ENCODE data around the gene C11orf71. TPM values are rescaled to one million over a fixed set of nuclear protein-coding genes. Genes with fewer than 3 reads are reported as not detected.

Gene C11orf71
- total RNA-seq, 1 experiment from 2014 or later, result 3.7 TPM

- no peaks in the 10 kb centered on the region for H4K20me1 ChIP-seq (ENCODE audit: insufficient read depth)
- H3K9me3 ChIP-seq (ENCODE audit: insufficient read depth, low read depth), result peaks cover 3% of the 10 kb centered on the region; the same call in 1 of the 2 replicates
- no peak overlapping the region for H3K4me2 ChIP-seq
- intact Hi-C loops (cut with micrococcal nuclease; ENCODE audit: unreplicated experiment), result no loop called here
- H2AFZ ChIP-seq, result no peak overlapping the region
- DNase-seq, result peak in 1 of 2 experiments; percentile 63
- 0 out of 2 replicates have a peak, but pooled peaks cover 6% of the 10 kb centered on the region for H3K4me1 ChIP-seq (replicated peaks; ENCODE audit: insufficient read depth)
- H3K27ac ChIP-seq, result no peak overlapping the region
- ChIA-PET CTCF (no interaction called here), POLR2A (ENCODE audit: unreplicated experiment) (no interaction called here)
- H3K9me2 ChIP-seq (ENCODE audit: insufficient read depth), result no peaks in the 10 kb centered on the region
- H3K36me3 ChIP-seq (ENCODE audit: low read depth), result no peaks in the 10 kb centered on the region
- no peaks in the 10 kb centered on the region for H3F3A ChIP-seq (ENCODE audit: insufficient read depth, low read depth)
- no TSS peak for BruUV-seq (replicated peaks)
- no peaks in the 10 kb centered on the region for H3K79me2 ChIP-seq (ENCODE audit: low read depth)
- no peak overlapping the region for H3K4me3 ChIP-seq
- TF ChIP-seq, protein P1, sequence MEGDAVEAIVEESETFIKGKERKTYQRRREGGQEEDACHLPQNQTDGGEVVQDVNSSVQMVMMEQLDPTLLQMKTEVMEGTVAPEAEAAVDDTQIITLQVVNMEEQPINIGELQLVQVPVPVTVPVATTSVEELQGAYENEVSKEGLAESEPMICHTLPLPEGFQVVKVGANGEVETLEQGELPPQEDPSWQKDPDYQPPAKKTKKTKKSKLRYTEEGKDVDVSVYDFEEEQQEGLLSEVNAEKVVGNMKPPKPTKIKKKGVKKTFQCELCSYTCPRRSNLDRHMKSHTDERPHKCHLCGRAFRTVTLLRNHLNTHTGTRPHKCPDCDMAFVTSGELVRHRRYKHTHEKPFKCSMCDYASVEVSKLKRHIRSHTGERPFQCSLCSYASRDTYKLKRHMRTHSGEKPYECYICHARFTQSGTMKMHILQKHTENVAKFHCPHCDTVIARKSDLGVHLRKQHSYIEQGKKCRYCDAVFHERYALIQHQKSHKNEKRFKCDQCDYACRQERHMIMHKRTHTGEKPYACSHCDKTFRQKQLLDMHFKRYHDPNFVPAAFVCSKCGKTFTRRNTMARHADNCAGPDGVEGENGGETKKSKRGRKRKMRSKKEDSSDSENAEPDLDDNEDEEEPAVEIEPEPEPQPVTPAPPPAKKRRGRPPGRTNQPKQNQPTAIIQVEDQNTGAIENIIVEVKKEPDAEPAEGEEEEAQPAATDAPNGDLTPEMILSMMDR (conservative IDR thresholded peaks at IDR 0.05), result no peak
- H3K27me3 ChIP-seq (ENCODE audit: insufficient read depth, low read depth), result 0 out of 2 replicates have a peak, but pooled peaks cover under 1% of the 10 kb centered on the region
Observed at GRCh38 chr11:114368918-114369680, 31.2 kb downstream of the C11orf71 start.

DNA sequence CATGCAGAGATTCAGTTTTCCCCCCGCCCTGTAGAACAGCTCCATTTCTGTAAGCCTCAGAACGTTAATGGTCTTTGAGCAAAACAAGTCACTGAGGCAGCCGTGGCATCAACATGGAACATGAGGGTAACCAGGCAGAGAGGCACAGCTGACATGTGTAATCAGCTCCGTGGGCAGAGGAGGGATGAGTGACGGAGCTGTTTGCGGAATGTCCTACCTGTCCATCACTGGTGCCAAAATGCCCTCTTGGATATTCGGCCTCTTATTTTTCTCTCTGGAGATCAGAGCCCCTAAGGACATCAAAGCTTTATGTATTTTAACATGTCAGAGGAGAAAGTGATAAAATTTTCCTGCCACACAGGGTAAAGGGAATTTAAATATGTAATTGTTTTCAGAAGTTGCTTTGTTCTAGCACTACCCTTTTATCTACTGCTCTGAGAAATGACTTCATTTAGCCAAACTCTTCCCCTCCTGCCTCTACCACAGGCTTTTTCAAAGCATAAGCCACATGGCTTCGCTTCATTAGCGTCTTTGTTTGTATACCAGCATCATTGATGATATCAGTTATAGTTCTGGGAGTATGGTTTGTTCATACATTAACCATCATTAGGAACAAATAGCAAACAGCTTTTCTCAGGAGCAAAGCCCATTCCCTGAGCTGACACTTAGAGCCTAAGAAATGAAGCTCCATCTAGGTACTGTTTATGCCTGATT lies 32.9 kb downstream of the C11orf71 start:
- no peaks in the 10 kb centered on the region for H3K27me3 ChIP-seq (ENCODE audit: insufficient read depth, low read depth)
- intact Hi-C loops (cut with micrococcal nuclease; ENCODE audit: unreplicated experiment), result loop anchor here (1.0 kb wide), 1 partner anchor 8 kb away; no protein-coding TSS in a partner anchor
- H3K79me2 ChIP-seq (ENCODE audit: low read depth), result no peaks in the 10 kb centered on the region
- no TSS peak for BruUV-seq (replicated peaks)
- H3F3A ChIP-seq (ENCODE audit: insufficient read depth, low read depth), result no peaks in the 10 kb centered on the region
- no peak overlapping the region for H2AFZ ChIP-seq
- H3K27ac ChIP-seq, result no peak overlapping the region
- no peaks in the 10 kb centered on the region for H3K9me3 ChIP-seq (ENCODE audit: insufficient read depth, low read depth)
- no peak for DNase-seq
- 0 out of 2 replicates have a peak, but pooled peaks cover 6% of the 10 kb centered on the region for H3K4me1 ChIP-seq (replicated peaks; ENCODE audit: insufficient read depth)
- H3K9me2 ChIP-seq (ENCODE audit: insufficient read depth), result no peaks in the 10 kb centered on the region
- peak overlapping the region; percentile 47 for H3K4me2 ChIP-seq
- CTCF ChIA-PET, result no interaction called here
- H3K36me3 ChIP-seq (ENCODE audit: low read depth), result no peaks in the 10 kb centered on the region
- no peak overlapping the region for H3K4me3 ChIP-seq
- no peaks in the 10 kb centered on the region for H4K20me1 ChIP-seq (ENCODE audit: insufficient read depth)
- POLR2A ChIA-PET (ENCODE audit: unreplicated experiment), result no interaction called here
- TF ChIP-seq EZH2 (IDR thresholded peaks at IDR 0.05; ENCODE audit: low read depth), result no peak
- TF ChIP-seq, protein P1 (conservative IDR thresholded peaks at IDR 0.05), result no peak

DNA sequence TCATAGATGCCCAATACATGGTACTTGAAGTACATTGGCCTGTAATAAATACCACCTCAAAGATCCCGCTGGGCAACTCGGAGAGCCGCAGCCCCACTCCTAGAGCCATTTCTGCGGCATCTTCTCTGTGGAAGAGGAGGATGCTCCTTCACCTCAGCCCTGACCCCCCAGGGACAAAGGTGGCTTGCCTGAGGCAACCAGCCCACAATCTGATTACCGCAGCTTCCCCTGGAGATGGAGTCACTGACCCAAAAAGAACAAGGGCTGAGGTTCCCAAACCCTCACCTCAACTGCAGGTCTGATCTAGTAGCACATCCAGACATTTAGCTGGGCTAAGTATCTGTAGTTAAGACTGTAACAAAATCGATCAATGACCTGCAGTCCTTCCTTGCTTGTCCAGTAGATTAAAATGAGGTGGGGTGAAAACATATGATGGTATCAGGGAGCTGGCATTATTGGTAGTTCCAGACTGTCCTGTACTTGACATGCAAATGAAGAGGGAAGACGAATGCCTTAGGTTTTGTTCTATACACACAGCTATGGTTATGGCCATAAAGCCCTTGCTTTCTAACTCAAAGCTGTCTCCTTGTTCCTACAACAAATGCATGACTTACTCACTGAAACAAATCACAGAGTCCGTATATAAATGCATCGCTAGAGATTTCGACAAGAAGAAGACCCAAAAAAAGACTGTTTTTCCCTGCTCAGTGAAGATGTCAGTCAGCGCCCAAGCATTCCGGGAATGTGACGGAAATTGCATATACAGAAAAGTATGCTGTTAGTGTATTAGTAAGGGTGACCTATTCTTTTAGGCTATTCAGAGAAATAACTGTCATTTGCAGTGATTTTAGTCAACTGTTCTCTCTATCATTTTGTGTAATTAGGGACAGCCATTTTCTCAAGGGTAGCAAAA lies 33.7 kb downstream of the C11orf71 start:
- TF ChIP-seq, protein P1 (conservative IDR thresholded peaks at IDR 0.05), result no peak
- no peak for TF ChIP-seq EZH2 (IDR thresholded peaks at IDR 0.05; ENCODE audit: low read depth)
- Histone ChIP-seq H3K27ac (no peak overlapping the region), H3K4me2 (peak overlapping the region; percentile 47), H3K9me2 (ENCODE audit: insufficient read depth) (no peaks in the 10 kb centered on the region), H3K9me3 (ENCODE audit: insufficient read depth, low read depth) (no peaks in the 10 kb centered on the region), H3K79me2 (ENCODE audit: low read depth) (no peaks in the 10 kb centered on the region), H2AFZ (no peak overlapping the region), H4K20me1 (ENCODE audit: insufficient read depth) (no peaks in the 10 kb centered on the region), H3K4me1 (replicated peaks; ENCODE audit: insufficient read depth) (0 out of 2 replicates have a peak, but pooled peaks cover 6% of the 10 kb centered on the region), H3K36me3 (ENCODE audit: low read depth) (no peaks in the 10 kb centered on the region), H3K27me3 (ENCODE audit: insufficient read depth, low read depth) (no peaks in the 10 kb centered on the region), H3F3A (ENCODE audit: insufficient read depth, low read depth) (no peaks in the 10 kb centered on the region), H3K4me3 (no peak overlapping the region)
- ChIA-PET CTCF (no interaction called here), POLR2A (ENCODE audit: unreplicated experiment) (interaction anchor here (0.5 to 0.7 kb wide), 2 partner anchors 146 to 482 kb away, joined by 3 to 9 read pairs; no protein-coding TSS in a partner anchor)
- peak; percentile 32 to 68 for DNase-seq
- BruUV-seq (replicated peaks), result TSS peak; percentile 98
- intact Hi-C loops (cut with micrococcal nuclease; ENCODE audit: unreplicated experiment), result loop anchor here (1.0 kb wide), 1 partner anchor 7 kb away; no protein-coding TSS in a partner anchor
